ENCODE results near the gene FBXO36. TPM values are rescaled to one million over a fixed set of nuclear protein-coding genes. Genes with fewer than 3 reads are reported as not detected.
A peak's percentile ranks its signal among the peaks of the same experiment; 100 is the strongest.

FBXO36 gene
- total RNA-seq, 1 donor from 2014 or later: 1.9 TPM

GRCh38 chr2:229889023-229889422 lies 33.3 kb upstream of the FBXO36 start:
- no peaks in the 10 kb centered on the region for H3K4me1 ChIP-seq (ENCODE audit: insufficient read depth, low read length)
- H3K36me3 Mint-ChIP-seq (ENCODE audit: low read depth, unreplicated experiment): peaks cover 4% of the 10 kb centered on the region
- H3K4me3 ChIP-seq (ENCODE audit: insufficient read depth, low read depth, low read length): no peak overlapping the region
- peaks cover 93% of the 10 kb centered on the region for H4K20me1 ChIP-seq (ENCODE audit: insufficient read depth, low read length)
- H3K4me2 ChIP-seq (ENCODE audit: low read length): no peak overlapping the region
- peaks cover 5% of the 10 kb centered on the region for H3K36me3 ChIP-seq (ENCODE audit: insufficient read depth, low read length)
- H3K4me3 Mint-ChIP-seq (ENCODE audit: unreplicated experiment): no peak overlapping the region
- no peak for TF ChIP-seq CTCF (IDR thresholded peaks at IDR 0.05; ENCODE audit: insufficient read depth, low read depth, low read length)
- TF ChIP-seq EZH2 (IDR thresholded peaks at IDR 0.05; ENCODE audit: insufficient read depth, low read length): no peak
- H3K27ac Mint-ChIP-seq (ENCODE audit: unreplicated experiment): no peak overlapping the region
- DNase-seq (ENCODE audit: low read depth) (no peak), FAIRE-seq (no peak)
- peaks cover 98% of the 10 kb centered on the region for H3K79me2 ChIP-seq (ENCODE audit: insufficient read depth, low read length)
- H3K27ac ChIP-seq (ENCODE audit: low read depth, low read length): no peak overlapping the region
- no peaks in the 10 kb centered on the region for H3K9me3 Mint-ChIP-seq (ENCODE audit: unreplicated experiment)
- H3K9ac ChIP-seq (ENCODE audit: low read length): no peak overlapping the region
- peaks cover 23% of the 10 kb centered on the region for H3K4me1 Mint-ChIP-seq (ENCODE audit: low read depth, unreplicated experiment)
- no peak overlapping the region for H2AFZ ChIP-seq (ENCODE audit: low read depth, low read length)
- H3K27me3 ChIP-seq (ENCODE audit: insufficient read depth, low read length): no peaks in the 10 kb centered on the region
- no peaks in the 10 kb centered on the region for H3K9me3 ChIP-seq (ENCODE audit: insufficient read depth, low read depth, low read length)
- H3K27me3 Mint-ChIP-seq (ENCODE audit: low read depth, unreplicated experiment): no peaks in the 10 kb centered on the region

- Histone ChIP-seq H3K9me3 (ENCODE audit: insufficient read depth, low read depth, low read length) (no peaks in the 10 kb centered on the region), H2AFZ (ENCODE audit: low read depth, low read length) (no peak overlapping the region), H3K79me2 (ENCODE audit: insufficient read depth, low read length) (peaks cover 99% of the 10 kb centered on the region), H3K4me1 (ENCODE audit: insufficient read depth, low read length) (peaks cover 5% of the 10 kb centered on the region), H3K27ac (ENCODE audit: low read depth, low read length) (no peak overlapping the region), H3K9ac (ENCODE audit: low read length) (no peak overlapping the region), H3K27me3 (ENCODE audit: insufficient read depth, low read length) (no peaks in the 10 kb centered on the region), H3K36me3 (ENCODE audit: insufficient read depth, low read length) (no peaks in the 10 kb centered on the region), H3K4me2 (ENCODE audit: low read length) (no peak overlapping the region), H3K4me3 (ENCODE audit: insufficient read depth, low read depth, low read length) (no peak overlapping the region), H4K20me1 (ENCODE audit: insufficient read depth, low read length) (peaks cover 85% of the 10 kb centered on the region)
- no peak for FAIRE-seq
- no peaks in the 10 kb centered on the region for H3K9me3 Mint-ChIP-seq (ENCODE audit: unreplicated experiment)
- no peak for DNase-seq (ENCODE audit: low read depth)
- no peak overlapping the region for H3K27ac Mint-ChIP-seq (ENCODE audit: unreplicated experiment)
- peaks cover 16% of the 10 kb centered on the region for H3K36me3 Mint-ChIP-seq (ENCODE audit: low read depth, unreplicated experiment)
- no peak for TF ChIP-seq CTCF (IDR thresholded peaks at IDR 0.05; ENCODE audit: insufficient read depth, low read depth, low read length)
- TF ChIP-seq EZH2 (IDR thresholded peaks at IDR 0.05; ENCODE audit: insufficient read depth, low read length): no peak
- no peak overlapping the region for H3K4me3 Mint-ChIP-seq (ENCODE audit: unreplicated experiment)
- H3K27me3 Mint-ChIP-seq (ENCODE audit: low read depth, unreplicated experiment): no peaks in the 10 kb centered on the region
- H3K4me1 Mint-ChIP-seq (ENCODE audit: low read depth, unreplicated experiment): peaks cover 24% of the 10 kb centered on the region
Observed at GRCh38 chr2:229896857-229897256, 25.4 kb upstream of the FBXO36 start.

- FAIRE-seq (no peak), DNase-seq (ENCODE audit: low read depth) (no peak)
- peaks cover 10% of the 10 kb centered on the region for H3K4me1 ChIP-seq (ENCODE audit: insufficient read depth, low read length)
- no peak overlapping the region for H3K4me3 ChIP-seq (ENCODE audit: insufficient read depth, low read depth, low read length)
- no peak overlapping the region for H3K4me2 ChIP-seq (ENCODE audit: low read length)
- no peak overlapping the region for H3K4me3 Mint-ChIP-seq (ENCODE audit: unreplicated experiment)
- peak overlapping the region; percentile 21 for H3K27ac Mint-ChIP-seq (ENCODE audit: unreplicated experiment)
- no peak overlapping the region for H3K9ac ChIP-seq (ENCODE audit: low read length)
- H3K36me3 Mint-ChIP-seq (ENCODE audit: low read depth, unreplicated experiment): peaks cover 10% of the 10 kb centered on the region
- TF ChIP-seq EZH2 (IDR thresholded peaks at IDR 0.05; ENCODE audit: insufficient read depth, low read length): no peak
- peaks cover 99% of the 10 kb centered on the region for H3K79me2 ChIP-seq (ENCODE audit: insufficient read depth, low read length)
- H2AFZ ChIP-seq (ENCODE audit: low read depth, low read length): no peak overlapping the region
- peaks cover 85% of the 10 kb centered on the region for H4K20me1 ChIP-seq (ENCODE audit: insufficient read depth, low read length)
- H3K36me3 ChIP-seq (ENCODE audit: insufficient read depth, low read length): peaks cover 4% of the 10 kb centered on the region
- no peaks in the 10 kb centered on the region for H3K27me3 Mint-ChIP-seq (ENCODE audit: low read depth, unreplicated experiment)
- H3K9me3 Mint-ChIP-seq (ENCODE audit: unreplicated experiment): no peaks in the 10 kb centered on the region
- H3K27me3 ChIP-seq (ENCODE audit: insufficient read depth, low read length): no peaks in the 10 kb centered on the region
- H3K9me3 ChIP-seq (ENCODE audit: insufficient read depth, low read depth, low read length): no peaks in the 10 kb centered on the region
- peaks cover 19% of the 10 kb centered on the region for H3K4me1 Mint-ChIP-seq (ENCODE audit: low read depth, unreplicated experiment)
- H3K27ac ChIP-seq (ENCODE audit: low read depth, low read length): no peak overlapping the region
Observed at GRCh38 chr2:229899604-229900003, 22.7 kb upstream of the FBXO36 start.
